GM11168 (cell line): ENCODE measurements around the gene PARD3B.
"Not testable (repeated sequence)": the region's sequence is repeated elsewhere in the genome, so short reads cannot be mapped to it uniquely, and the experiment has no call there.

ENCODE experiments used
- in situ Hi-C: fragments of 300-500 bp; cut with MboI; formaldehyde crosslinking; loops from one replicate; pipeline ENCODE4 v1.12.0; 2022; ENCODE audit warnings: low sequenced_read_pairs; ENCODE audit not compliant: unreplicated experiment

PARD3B gene

DNA sequence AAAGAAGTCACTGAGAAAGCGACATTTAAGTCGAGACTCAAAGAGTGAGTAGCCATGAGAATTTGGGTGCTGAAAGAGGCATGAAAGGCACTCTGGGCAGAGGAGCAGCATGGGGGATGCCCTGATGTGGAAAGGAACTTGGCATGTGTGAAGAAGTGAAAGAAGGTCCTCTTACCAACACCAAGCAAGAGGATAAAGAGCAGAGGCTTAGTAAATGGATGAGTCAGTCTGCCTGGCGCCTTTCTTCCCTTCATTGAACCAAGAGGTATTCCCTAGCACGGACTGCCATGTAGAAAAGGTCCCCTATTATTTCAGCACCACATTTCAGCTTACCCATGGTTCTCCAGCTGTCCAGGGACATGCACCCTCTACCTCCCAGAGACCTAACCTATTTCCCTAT, 915.9 kb downstream of the PARD3B start:
- in situ Hi-C loops: no loop called here

DNA sequence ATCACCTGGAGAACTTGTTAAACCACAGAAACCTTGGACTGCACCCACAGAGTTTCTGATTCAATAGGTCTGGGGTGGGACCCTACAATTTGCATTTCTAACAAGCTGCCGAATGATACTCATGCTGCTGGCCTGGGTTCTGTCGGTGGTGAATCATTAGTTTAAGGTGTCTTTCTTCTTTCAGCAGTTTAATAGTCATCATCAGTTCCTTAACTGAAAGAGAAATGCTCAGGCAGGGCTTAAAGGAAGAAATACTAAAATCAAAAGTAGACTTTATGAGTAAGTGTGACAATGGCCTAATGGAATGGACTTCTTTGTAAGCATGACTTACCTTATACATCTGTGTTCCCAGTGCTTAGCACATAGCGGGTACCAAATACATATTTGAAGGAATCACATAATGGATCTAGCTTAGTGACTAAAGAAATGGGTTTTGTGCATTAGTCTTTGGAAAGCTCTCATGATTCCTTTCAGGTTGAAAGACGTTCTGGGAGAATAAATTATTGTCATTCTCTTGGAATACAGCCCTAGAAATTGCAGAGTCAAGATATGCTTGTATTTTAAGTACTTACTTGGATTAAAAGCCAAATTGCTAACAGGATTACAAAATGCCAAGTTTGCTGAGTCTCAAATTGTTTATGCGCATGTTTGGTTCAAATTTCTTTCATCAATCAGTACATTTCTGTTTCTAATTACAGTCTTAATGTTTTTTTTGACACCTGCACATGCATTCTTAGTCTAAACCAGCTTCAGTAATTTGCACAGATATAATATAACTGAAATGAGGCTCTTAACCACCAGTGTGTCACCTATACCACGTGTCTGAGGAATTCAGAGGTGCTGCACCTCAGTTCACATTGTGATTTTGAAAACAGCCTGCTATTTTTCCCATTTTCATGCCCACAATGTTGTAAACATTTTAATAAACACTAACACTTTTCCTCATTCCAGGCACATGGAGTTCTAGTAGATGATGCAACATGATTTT, 916.7 kb downstream of the PARD3B start:
- in situ Hi-C loops: no loop called here

DNA sequence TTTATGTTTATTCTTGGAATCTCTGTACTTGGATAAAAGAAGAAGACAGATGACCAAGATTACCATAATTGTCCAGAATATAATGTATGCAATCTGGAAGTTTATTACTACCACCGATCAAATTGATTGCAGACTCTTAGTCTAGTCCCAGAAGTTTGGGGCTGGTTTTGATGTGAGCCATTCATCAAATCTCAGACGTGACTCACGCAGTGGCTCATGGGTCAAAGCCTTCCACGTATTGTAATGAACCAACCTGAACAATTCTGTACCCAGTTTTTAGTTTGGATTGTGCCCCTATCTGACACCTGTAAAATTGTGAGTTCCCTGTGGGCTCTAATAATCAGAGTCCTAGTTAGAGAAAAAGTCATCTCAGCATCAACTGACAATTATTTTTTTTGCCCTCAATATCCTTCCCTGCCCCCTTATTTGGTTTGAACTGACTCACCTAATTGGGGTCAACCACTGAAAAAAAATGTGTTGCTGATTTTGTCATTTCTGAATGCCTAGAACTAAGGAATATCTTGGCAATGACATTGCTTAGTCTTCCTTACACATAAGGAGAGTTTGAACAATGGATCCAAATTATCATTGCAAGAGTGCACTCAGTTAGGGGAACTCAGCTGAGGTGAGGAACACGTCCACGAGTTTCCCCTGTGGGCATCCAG, 917.5 kb downstream of the PARD3B start:
- in situ Hi-C loops: no loop called here

DNA sequence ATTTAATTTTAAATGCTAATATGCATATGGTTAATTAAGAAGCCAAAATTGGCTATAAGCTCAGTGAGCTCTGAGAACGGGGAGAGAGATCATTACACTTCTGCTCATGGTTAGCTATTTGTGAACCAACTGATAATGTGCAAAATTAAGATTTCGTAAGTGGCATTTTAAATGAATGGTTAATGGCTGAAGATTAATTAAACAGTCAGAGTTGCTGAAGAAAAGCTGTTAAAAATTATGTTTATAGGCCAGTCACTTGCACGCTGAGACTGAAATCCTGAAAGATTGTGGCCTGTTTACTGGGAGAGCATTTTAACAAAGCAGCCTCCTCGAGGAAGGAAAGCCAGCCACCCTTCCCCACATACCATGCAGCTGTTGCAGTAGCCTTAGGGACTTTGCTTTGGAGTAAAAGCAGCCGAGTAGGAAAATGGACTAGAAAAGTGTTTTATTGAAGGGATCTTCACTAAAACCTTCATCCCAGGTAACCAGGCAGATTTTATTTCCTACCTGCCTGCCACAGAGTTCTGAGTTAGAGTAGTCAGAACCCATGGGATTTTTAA, 918.3 kb downstream of the PARD3B start:
- in situ Hi-C loops: no loop called here

DNA sequence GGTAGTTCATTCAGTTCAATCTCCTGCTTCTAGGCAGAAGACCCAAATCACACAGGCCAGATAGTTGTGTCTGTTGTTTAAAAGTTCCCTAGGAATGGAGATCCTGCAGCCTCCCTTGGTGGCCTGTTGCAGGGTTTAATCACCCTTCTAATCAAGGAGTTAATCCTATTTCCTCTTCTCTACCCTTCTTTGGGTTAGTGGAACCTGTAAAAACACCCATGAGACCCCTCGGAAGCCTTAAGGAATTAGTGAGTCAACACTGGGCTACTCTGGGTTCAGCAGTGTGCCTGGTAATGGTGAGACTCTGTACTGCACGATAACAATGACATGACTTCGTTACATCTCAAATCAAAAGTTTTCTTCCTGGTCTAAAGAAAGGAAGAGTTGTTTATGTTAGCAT, 919.4 kb downstream of the PARD3B start:
- in situ Hi-C loops: no loop called here

DNA sequence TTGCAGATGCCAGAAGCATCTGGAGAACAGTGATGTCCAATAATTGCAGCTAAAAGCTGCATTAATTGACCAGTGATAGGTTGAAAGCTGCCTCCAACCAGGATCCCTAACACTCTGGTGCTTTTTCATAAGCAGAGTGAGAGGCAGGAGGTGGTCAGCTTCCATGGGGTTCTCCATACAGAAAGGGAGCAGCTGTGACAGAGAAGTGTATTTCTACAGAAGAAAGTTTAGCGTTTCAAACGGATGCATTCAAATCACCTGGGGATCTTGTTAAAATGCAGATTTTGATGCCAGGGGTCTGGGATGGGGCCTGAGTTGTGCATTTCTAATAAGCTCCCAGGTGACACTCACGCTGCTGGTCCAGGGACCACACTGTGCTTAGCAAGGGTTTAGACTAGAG, 920.5 kb downstream of the PARD3B start:
- in situ Hi-C loops: no loop called here

DNA sequence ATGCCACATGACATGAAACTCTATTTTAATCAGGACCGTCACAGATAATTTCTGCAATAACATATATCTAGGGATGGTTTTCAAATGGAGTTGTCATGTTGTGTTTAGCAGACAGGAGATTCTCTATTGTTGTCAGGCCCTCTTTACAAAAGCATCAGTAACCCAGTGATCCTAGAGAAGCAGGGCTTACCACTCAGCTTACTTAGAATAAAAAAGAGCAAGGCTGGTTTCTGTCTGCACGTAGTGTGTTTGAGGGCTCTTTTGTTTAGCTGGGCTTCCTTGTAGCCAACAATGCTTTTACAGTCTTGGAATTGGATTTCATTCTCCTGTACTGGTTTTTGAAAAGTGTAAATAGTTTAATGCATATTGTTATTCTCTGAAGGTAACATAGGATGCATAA, 926.5 kb downstream of the PARD3B start:
- in situ Hi-C loops: no loop called here

DNA sequence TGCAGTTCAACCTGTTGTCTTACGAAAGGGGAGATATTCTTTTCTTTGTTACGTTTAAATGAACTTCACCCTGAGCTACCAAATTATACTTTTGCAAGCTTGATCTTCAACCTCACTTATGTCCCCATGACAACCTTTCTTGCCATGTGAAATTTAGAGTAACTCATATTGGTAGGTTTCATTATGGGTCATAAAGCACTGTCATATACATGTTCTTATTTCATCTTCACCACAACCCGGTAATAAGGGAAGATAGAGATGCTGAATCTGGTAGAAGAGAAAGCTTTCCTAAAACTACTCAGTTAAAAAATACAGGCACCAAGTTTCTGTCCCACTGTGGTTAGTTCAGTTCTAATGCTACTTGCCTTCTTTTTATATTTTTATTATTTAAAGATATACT, 928.5 kb downstream of the PARD3B start:
- in situ Hi-C loops: no loop called here

DNA sequence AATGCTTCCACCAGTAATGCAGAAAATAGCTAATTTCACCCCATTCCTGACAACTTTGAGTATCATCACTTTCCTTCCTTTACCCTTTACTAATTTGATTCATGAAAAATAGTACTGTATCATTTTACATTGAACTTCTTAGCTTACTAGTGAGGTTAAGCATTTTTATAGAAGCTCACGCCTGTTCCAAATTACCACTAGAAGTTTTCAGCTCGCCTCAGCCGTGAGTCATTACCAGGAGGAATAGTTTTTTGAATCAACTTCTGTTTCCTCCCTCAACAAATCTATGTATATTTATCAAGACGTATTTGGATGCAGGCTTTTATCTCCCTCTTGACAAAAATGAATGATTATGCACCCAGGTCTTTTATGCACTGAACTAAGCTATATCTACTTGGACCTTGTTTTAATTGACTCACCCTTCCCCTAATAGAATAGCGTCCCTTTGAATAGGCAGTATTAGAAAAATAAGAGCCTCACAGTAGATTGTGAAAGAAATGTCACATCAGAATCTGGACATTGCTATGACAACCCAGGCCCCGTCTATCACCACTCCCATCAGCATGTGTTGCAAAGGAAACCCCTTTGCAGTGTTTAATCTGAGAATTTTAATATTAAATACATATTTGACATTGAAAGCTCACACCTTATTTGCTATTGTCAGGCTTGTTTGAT, 929.6 kb downstream of the PARD3B start:
- in situ Hi-C loops: no loop called here

DNA sequence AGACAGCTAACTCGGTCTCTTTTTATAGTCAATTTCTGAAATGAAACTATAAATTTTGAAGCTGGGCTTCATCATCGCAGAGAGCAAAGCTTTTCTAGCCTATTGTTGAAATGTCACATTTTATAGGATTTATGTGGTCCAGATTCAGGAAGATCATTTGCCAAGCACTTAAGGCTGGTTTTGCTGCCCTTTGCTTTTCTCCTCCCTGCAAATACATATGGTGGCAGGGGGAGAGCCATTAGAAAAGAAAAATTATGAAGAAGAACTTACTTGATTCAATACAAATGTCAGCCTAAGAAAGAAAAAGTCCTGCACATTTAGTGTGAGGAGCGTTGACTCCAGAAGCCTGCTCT, 930.1 kb downstream of the PARD3B start:
- in situ Hi-C loops: no loop called here

DNA sequence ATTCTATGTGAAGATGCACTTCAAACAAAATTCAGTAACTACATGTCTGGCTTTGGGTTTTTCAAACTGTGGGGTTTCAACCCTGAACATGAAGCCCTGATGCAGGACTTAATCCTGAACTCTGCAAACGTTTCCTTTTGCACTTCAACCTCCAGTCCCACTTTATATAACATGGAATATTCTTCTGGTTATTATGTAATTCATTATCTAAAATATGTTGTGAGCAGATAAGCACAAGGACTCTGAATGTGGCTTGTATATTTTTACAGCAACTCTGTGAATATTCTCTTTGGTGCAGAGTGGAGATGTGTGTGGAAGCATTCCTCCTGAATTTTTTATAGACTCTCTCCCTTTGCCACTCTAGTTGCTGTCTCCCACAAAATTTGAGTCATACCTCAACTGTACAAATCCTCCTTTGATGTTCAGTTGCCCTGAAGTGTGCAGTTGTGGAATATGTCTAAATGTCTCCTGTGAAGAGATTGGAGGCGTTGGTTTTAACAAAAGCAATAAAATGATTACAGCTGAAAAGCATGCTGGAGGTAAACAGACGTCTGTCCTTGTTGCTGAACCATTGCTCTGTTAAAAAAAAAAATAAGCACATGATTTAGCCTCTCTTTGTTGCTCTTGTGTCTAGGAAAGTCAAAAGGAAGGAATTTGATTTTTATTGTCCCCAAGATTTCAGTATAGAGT, 931.9 kb downstream of the PARD3B start:
- in situ Hi-C loops: no loop called here

DNA sequence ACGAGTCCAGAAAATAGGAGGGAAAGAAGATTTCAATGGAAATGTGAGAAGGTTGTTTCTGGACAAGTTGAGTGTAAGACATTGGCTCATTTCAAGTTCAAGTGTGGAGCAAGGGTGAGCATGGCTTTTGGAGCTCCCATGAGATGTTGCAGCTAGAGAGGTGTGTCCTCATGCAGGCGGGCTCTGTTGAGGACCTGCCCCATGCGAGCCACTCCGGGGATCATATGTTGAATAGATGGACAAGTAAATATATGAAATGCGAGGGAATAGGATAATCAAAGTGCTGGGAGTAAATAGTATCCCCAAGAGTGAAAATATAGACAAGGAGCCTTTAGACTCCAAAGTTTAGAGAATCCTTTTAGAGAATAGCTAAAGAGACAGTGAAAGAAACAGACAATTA, 936.6 kb downstream of the PARD3B start:
- in situ Hi-C loops: no loop called here

DNA sequence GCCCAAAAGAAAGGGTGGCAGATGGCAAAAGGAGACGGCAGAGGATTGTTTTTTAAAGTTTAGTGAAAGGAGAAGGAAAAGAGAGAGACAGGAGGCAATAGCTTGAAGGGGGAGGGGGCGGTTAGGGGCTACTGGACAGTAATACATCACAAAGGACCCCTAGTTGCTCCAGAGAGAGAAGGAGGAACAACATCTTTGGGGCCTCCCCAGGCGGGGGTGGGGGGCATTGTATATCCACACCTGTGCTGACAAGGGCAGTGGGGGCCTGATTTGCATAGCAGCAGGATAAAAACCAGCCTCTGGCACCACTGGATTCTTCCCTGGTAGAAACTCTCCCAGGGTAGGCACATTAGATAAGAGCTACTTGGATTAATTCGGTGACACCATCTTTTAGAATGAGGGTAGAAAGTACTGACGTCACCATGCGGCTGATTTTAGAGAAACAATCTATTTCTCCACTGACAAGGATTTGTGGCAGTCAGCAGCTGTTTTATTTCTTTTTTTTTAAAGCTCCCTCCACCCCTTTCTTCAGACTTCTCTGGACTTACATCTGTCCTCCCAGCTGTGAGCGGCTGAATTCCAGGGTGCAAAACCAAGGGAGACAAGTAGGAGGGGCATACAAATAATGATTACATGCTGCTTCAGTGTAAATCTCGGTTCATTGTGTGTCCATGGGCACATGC, 937.3 kb downstream of the PARD3B start:
- in situ Hi-C loops: no loop called here

DNA sequence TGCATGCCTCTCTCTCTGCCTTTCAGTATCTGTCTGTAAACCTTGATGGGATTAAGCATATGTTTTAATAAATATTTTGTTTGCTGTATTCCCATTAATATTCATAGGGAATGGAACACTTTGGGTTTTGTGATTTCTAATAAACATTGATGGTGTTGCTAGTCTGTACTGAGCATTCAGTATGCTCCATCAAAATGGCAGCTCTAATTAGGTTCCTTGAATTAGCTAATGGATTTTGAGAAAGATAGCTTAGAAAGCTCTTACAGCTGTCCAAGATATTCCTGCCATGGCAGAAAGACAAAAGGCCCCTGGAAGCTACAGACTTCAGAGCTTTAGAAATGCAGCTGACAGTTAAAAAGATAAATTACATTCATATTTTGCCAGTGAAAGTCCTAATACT, 937.8 kb downstream of the PARD3B start:
- in situ Hi-C loops: no loop called here

DNA sequence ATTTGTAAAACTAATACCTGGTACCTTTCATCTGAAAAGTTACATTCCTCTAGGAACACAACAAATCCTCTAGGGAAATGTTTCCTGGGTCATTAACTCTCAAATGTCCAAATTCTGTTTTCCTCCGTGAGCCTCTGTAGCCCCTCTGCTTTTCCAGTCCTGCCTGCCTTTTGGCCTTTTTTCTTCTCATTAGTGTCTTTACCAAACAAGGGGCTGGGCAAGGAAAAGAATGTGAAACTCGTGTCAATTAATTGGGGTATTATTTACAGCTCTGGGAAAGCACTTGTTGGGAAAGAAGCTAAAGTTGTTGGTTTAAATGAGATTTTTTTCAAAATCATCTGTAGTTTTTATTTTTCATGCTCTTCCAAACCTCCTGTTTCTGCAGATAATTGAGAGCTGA, 938.9 kb downstream of the PARD3B start:
- in situ Hi-C loops: no loop called here

DNA sequence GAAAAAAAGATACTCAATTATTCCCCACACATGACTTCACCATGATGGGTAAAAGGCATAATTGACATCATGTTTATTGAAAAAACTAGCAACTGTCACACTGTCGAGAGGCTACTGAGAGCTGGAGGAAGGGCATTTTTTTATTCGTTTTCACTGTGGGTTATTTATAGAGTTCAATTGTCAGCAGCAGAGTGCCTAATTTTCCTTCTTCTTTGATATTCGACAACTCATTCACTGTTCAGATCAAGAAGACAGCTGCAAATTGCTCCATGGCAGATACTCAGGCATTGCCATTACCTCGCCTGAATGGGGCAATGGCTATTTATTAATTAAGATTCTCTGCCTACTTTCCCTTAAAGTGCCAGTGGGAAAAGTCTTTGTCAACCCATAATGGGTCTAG, 939.5 kb downstream of the PARD3B start:
- in situ Hi-C loops: no loop called here

DNA sequence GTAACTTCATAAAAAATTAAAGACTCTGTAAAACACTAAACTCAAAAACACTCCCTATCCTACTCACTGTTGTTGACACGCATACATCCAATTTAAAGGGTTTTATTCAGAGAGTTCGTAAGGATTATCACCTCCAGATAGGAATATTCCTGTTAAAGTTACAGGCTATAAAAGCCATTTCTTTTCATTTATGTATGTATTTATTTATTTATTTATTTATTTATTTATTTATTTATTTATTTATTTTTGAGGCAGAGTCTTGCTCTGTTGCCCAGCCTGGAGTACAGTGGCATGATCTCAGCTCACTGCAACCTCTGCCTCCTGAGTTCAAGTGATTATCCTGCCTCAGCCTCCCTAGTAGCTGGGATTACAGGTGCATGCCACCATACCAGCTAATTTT, 948.3 kb downstream of the PARD3B start:
- in situ Hi-C loops: not testable (repeated sequence)

DNA sequence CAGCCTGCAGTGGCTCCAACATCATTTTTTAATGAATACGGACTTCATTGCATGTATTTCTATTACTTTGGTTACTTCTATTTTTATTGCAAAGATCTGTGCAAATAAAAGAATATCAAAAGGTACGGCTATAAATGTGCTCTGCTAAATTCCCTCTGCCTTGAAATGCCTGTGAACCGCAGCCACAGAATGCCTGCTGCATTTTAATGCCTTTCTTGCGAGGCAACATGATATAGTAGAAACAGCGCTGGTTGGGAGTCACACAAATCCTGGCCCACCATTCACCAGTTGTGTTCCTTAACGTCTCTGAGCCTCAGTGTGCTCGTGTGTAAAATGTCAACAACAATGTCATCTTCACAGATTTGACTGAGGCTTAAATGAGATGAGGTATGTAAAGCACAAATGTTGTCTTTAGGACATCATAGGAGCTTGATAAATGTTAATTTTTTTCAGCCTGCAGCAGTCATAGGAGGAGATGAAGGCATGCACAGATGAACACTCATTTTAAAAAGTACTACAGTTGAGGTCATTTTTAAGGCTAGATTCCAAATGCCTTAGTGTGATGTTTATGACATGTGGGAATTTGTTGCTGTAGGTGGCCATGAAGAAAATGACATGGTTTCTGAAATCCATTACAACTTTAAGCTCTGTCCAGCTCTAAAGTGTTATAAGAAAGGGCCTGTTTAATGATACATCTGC, 949.4 kb downstream of the PARD3B start:
- in situ Hi-C loops: no loop called here

DNA sequence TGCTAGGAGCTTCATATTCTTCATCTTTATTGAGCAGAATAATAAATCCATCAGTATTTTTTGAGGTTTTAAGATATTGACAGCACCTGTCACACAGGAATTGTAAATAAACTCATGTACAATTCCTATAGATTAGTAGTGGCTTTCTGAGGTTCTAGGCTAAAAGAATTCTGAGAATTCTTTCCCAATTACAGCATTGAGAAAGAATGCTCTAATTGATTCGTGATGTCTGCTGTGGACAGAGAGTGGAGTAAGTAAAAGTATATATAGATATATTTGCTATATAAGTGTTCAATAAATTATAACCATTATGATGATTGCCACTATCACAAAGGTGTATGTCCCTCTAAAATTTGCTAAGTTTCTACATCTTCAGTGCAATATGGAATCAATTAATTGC, 950.5 kb downstream of the PARD3B start:
- in situ Hi-C loops: no loop called here
